Caco-2 (cell line): Measurements from ENCODE around the gene SNX27. TPM values are rescaled to one million over a fixed set of nuclear protein-coding genes. Genes with fewer than 3 reads are reported as not detected.

ENCODE experiments used
- BruUV-seq: library from RNA; stranded (reverse); fragments of 400-500 nt; replicated peaks from 2 replicates; lab custom pipeline; 2021; lab: Mats Ljungman, UMichigan
- CTCF ChIA-PET: fragments of 300-600 bp; sonication (Branson Sonifier 250); formaldehyde crosslinking; loops from one replicate; lab custom pipeline; 2022; ENCODE audit warnings: antibody characterized with exemption; lab: Charles Lee
- POLR2A ChIA-PET: fragments of 300-600 bp; sonication (Branson Sonifier 250); formaldehyde crosslinking; loops from one replicate; lab custom pipeline; 2022; ENCODE audit warnings: antibody characterized with exemption; lab: Charles Lee
- DNase-seq, 2 experiments: peaks; one replicate each; pipeline versions ENCODE4 v3.0.0 to v3.0.0-alpha.2; 2020 to 2022
- H3K27me3 ChIP-seq: replicated peaks from 2 replicates; pipeline ENCODE4 v1.6.0; 2011; ENCODE audit warnings: low read length; ENCODE audit not compliant: control insufficient read depth, insufficient read depth
- H3K36me3 ChIP-seq: 2 replicates; pipeline ENCODE4 v1.5.1; 2011; ENCODE audit warnings: low read length; ENCODE audit not compliant: control insufficient read depth, insufficient read depth
- H3K4me1 ChIP-seq: fragments of 250-450 bp; sonication (Bioruptor Pico); 2 replicates; pipeline ENCODE4 v1.5.1; 2020; ENCODE audit warnings: mild to moderate bottlenecking
- H3K4me3 ChIP-seq: 2 replicates; pipeline ENCODE4 v1.5.1; 2011; ENCODE audit warnings: low read depth, mild to moderate bottlenecking, control low read depth, low read length
- H3K9me3 ChIP-seq: fragments of 250-450 bp; sonication (Bioruptor Pico); 2 replicates; pipeline ENCODE4 v1.5.1; 2020; ENCODE audit warnings: mild to moderate bottlenecking, moderate library complexity
- H3K27ac Mint-ChIP-seq: one replicate; pipeline ENCODE4 v1.8.0; 2022; ENCODE audit warnings: mixed read lengths; ENCODE audit not compliant: unreplicated experiment
- H3K27me3 Mint-ChIP-seq: one replicate; pipeline ENCODE4 v1.8.0; 2022; ENCODE audit warnings: mixed read lengths; ENCODE audit not compliant: insufficient read depth, unreplicated experiment
- H3K36me3 Mint-ChIP-seq: one replicate; pipeline ENCODE4 v1.8.0; 2022; ENCODE audit warnings: mild to moderate bottlenecking, mixed read lengths; ENCODE audit not compliant: insufficient read depth, unreplicated experiment
- H3K4me1 Mint-ChIP-seq: one replicate; pipeline ENCODE4 v1.8.0; 2022; ENCODE audit warnings: low read depth, mixed read lengths; ENCODE audit not compliant: unreplicated experiment
- H3K4me3 Mint-ChIP-seq: one replicate; pipeline ENCODE4 v1.8.0; 2022; ENCODE audit warnings: mild to moderate bottlenecking, moderate library complexity, mixed read lengths; ENCODE audit not compliant: unreplicated experiment
- H3K9me3 Mint-ChIP-seq: one replicate; pipeline ENCODE4 v1.8.0; 2022; ENCODE audit warnings: mixed read lengths; ENCODE audit not compliant: unreplicated experiment
- intact Hi-C: fragments of 100-400 bp; cut with micrococcal nuclease; formaldehyde crosslinking; loops from one replicate; pipeline ENCODE4 v1.10.0; 2022; ENCODE audit not compliant: unreplicated experiment
- total RNA-seq: library from RNA; stranded (reverse); gene quantifications from 2 replicates; pipeline ENCODE4 v1.2.3, GENCODE V29; 2022
- TF ChIP-seq, protein P1 (sequence below), 2 experiments: fragments of 200-600 bp in 1 of 2; IDR thresholded peaks; 1 replicate in 1 of 2; 2 replicates in 1 of 2; pipeline versions ENCODE4 v1.5.1 to v1.8.0; 2011 to 2022; ENCODE audit warnings: antibody characterized with exemption in 1 of 2, control low read depth in 1 of 2, inconsistent platforms in 1 of 2, low read depth in 1 of 2, low read length in 1 of 2, mild to moderate bottlenecking in 1 of 2, moderate library complexity in 1 of 2; ENCODE audit not compliant: insufficient read depth in 1 of 2, severe bottlenecking in 1 of 2, unreplicated experiment in 1 of 2

Gene SNX27
- total RNA-seq, 1 experiment from 2014 or later = 47.2 TPM

DNA sequence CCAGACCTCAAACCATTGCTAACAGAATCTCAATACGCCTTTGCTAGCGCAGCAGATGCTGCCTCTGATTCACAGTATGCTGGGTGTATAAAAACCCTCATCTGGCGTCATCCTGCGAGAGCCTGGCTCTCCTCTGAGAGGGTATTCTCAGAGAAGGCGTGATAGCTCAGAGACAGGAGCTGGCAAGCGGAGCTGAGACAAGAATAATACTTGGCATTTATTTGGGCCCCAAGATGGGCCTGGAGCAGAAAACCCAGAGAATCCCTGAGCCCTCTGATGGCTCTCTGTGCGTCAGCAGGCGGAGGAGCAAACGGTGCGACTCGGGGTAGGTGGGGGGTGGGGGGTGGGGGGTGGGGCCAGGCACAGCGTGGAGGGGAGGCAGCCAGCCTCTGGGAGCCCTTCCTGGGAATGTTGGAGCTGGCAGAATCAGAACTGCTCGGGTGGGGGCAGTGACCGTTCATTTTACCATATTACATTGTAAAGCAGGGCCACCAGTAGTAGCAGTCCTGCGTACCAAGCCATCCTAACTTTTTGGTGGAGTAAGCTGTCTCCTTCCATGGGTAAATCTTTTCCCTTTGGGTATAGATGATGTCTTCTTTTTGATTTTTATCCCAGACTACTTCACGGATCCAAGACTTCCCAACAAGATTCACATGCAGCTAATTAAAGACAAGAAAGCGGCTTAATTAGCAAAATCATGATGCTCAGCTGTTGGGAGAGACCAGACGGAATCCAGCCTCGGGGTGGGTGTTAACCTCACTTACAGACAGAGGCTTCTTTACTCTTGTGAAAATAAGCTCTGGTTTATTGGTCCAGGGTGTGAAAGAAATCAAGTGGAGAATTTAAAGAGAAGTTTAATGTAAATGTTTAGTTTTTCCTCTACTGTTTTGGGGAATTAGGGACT is 116.6 kb downstream of the SNX27 start:
- ChIA-PET CTCF (no interaction called here), POLR2A (interaction anchor here (0.6 kb wide), 1 partner anchor 154 kb away, joined by 3 read pairs; no protein-coding TSS in a partner anchor)
- Mint-ChIP-seq H3K27ac (no peak overlapping the region), H3K36me3 (no peaks in the 10 kb centered on the region), H3K4me3 (no peak overlapping the region), H3K4me1 (peaks cover 16% of the 10 kb centered on the region), H3K9me3 (no peaks in the 10 kb centered on the region), H3K27me3 (no peaks in the 10 kb centered on the region)
- TF ChIP-seq, protein P1, sequence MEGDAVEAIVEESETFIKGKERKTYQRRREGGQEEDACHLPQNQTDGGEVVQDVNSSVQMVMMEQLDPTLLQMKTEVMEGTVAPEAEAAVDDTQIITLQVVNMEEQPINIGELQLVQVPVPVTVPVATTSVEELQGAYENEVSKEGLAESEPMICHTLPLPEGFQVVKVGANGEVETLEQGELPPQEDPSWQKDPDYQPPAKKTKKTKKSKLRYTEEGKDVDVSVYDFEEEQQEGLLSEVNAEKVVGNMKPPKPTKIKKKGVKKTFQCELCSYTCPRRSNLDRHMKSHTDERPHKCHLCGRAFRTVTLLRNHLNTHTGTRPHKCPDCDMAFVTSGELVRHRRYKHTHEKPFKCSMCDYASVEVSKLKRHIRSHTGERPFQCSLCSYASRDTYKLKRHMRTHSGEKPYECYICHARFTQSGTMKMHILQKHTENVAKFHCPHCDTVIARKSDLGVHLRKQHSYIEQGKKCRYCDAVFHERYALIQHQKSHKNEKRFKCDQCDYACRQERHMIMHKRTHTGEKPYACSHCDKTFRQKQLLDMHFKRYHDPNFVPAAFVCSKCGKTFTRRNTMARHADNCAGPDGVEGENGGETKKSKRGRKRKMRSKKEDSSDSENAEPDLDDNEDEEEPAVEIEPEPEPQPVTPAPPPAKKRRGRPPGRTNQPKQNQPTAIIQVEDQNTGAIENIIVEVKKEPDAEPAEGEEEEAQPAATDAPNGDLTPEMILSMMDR (IDR thresholded peaks at IDR 0.05; ENCODE audit: insufficient read depth in 1 of 2, low read depth in 1 of 2, low read length in 1 of 2, severe bottlenecking in 1 of 2, unreplicated experiment in 1 of 2) = no peak
- peaks cover 9% of the 10 kb centered on the region for H3K4me1 ChIP-seq
- no peaks in the 10 kb centered on the region for H3K27me3 ChIP-seq
- intact Hi-C loops = no loop called here
- H3K4me3 ChIP-seq = no peak overlapping the region
- BruUV-seq = no TSS peak
- DNase-seq = no peak
- no peaks in the 10 kb centered on the region for H3K9me3 ChIP-seq
- no peaks in the 10 kb centered on the region for H3K36me3 ChIP-seq

DNA sequence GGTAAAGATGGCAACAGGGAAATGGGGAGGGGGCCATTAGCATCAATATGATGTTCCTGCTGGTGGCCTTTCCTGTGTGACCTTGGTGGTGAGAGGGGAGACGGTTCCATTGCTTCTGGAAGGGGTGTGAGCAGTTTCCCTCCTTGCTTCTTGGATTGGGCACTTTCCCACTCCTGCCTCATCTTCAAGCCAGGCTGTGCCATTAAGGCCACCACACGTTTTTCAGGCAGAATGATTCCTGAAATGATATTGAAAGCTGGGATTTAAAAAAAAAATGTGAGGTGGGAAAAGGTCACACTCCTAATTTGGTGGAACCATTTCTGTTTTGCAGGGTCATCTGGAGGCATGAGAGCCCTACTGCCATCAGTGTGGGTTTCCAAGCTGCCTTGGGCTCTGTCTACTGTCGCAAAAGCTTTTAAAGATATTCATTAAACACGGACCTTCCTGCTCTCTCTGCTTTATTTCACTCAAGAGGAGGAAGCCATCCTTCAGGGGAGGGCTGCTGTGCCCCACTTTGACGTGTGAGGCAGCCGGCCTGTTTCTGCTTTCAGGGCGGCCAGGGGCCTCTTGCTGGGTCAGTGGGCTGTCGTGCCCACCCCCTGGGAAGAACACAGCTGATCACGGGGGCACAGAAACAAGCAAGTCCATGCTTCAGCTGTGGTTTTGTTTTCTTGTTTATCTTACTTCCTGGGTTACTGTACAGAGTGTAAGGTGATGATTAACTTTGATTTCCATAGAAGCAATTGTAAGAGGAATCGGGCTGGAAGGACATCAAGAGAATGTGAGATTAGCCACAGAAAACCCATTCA is 117.5 kb downstream of the SNX27 start:
- no peak overlapping the region for H3K27ac Mint-ChIP-seq
- peaks cover 2% of the 10 kb centered on the region; the same call in 1 of the 2 replicates for H3K4me1 ChIP-seq
- H3K4me3 ChIP-seq = no peak overlapping the region
- peaks cover 10% of the 10 kb centered on the region for H3K4me1 Mint-ChIP-seq
- no peaks in the 10 kb centered on the region for H3K9me3 ChIP-seq
- no peaks in the 10 kb centered on the region for H3K36me3 Mint-ChIP-seq
- no peak overlapping the region for H3K4me3 Mint-ChIP-seq
- H3K27me3 ChIP-seq = no peaks in the 10 kb centered on the region
- no peaks in the 10 kb centered on the region for H3K36me3 ChIP-seq
- H3K9me3 Mint-ChIP-seq = no peaks in the 10 kb centered on the region
- ChIA-PET POLR2A (no interaction called here), CTCF (no interaction called here)
- intact Hi-C loops = no loop called here
- no TSS peak for BruUV-seq
- DNase-seq = no peak
- TF ChIP-seq, protein P1 (IDR thresholded peaks at IDR 0.05; ENCODE audit: insufficient read depth in 1 of 2, low read depth in 1 of 2, low read length in 1 of 2, severe bottlenecking in 1 of 2, unreplicated experiment in 1 of 2) = no peak
- H3K27me3 Mint-ChIP-seq = no peaks in the 10 kb centered on the region

DNA sequence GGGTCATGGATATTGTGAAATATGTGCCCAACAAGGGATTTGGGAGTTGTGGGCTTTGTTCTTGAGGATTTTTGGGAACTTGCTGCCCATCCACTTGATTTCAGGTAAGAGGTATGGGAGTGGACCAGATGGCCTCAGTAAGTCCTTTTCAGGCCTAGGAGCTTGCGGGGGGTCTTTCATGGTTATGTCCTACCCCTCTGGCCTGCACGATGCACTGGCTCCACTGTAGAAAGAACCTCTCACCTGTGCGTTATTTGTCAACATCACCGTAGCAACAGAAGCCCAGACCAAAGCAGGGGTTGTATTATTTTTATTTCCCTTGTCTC is 118.1 kb downstream of the SNX27 start:
- Mint-ChIP-seq H3K36me3 (no peaks in the 10 kb centered on the region), H3K27me3 (no peaks in the 10 kb centered on the region), H3K4me3 (no peak overlapping the region), H3K27ac (no peak overlapping the region), H3K9me3 (no peaks in the 10 kb centered on the region), H3K4me1 (peaks cover 14% of the 10 kb centered on the region)
- no peaks in the 10 kb centered on the region for H3K36me3 ChIP-seq
- H3K27me3 ChIP-seq = no peaks in the 10 kb centered on the region
- no TSS peak for BruUV-seq
- no peak for DNase-seq
- TF ChIP-seq, protein P1 (IDR thresholded peaks at IDR 0.05; ENCODE audit: insufficient read depth in 1 of 2, low read depth in 1 of 2, low read length in 1 of 2, severe bottlenecking in 1 of 2, unreplicated experiment in 1 of 2) = no peak
- ChIA-PET POLR2A (no interaction called here), CTCF (no interaction called here)
- no peak overlapping the region for H3K4me3 ChIP-seq
- intact Hi-C loops = no loop called here
- no peaks in the 10 kb centered on the region for H3K9me3 ChIP-seq
- no peaks in the 10 kb centered on the region for H3K4me1 ChIP-seq
